GM19463 (cell line): ENCODE measurements around the gene PGGHG.
"Not testable (repeated sequence)": the region's sequence is repeated elsewhere in the genome, so short reads cannot be mapped to it uniquely, and the experiment has no call there.

Experiments used
- ATAC-seq: cut with Tn5 transposase; IDR thresholded peaks from one replicate; pipeline ENCODE4 v1.9.1; 2021; ENCODE audit warnings: mild to moderate bottlenecking, moderate library complexity; ENCODE audit not compliant: unreplicated experiment

PGGHG gene

GRCh38 chr11:326842-327580 lies 38.1 kb downstream of the PGGHG start:
- no peak for ATAC-seq

DNA sequence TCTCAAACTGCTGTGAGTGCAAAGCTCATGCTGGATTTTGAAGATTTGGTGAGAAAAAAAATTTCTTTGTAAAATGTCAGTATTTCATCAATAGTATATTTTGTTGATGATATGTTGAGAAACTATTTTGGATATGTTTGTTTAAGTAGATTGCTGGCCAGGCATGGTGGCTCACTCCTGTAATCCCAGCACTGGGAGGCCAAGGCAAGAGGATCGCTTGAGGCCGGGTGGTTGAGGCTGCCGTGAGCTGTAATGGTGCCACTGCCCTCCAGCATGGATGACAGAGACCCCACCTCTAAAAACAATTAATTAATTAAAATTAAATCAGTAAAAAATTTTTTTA lies 38.6 kb downstream of the PGGHG start:
- no peak for ATAC-seq

DNA sequence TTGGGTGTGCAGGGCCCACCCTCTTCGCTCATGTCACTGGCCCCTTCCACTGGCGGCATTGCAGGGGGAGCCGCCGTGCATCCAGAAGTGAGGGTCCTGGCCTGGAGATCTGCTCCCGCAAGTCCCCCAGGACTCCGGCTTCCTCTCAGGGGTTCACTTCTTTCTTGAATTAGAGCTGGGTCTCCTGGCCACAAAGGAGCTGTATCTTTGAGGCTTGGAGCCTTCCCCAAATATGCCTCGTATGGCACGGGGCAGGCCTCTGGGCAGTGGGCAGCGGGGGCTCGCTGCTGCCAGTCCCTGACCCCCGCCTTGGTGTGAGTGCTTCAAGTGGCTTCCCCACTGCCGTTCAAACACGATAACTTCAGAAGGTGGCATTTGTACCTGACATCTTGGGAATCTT lies 39.1 kb downstream of the PGGHG start:
- no peak for ATAC-seq

- not testable (repeated sequence) for ATAC-seq
These were observed 39.7 kb downstream of the PGGHG start for GRCh38 chr11:328516-329100.

DNA sequence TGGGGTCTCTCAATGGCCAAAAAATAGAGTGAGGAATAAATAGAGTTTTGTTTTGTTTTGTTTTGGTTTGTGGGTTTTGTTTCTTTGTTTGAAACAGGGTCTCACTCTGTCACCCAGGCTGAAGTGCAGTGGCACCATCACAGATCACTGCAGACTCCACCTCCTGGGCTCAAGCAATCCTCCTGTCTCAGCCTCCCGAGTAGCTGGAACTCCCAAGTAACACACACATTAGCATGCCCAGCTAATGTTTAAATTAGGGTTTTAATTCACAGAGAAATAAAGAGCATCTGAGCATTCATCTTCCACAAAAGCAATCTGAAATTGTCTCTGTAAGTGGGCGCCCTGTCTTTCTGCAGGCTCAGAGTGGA lies 40.9 kb downstream of the PGGHG start:
- ATAC-seq = no peak

GRCh38 chr11:330307-330693 lies 41.4 kb downstream of the PGGHG start:
- ATAC-seq = no peak

DNA sequence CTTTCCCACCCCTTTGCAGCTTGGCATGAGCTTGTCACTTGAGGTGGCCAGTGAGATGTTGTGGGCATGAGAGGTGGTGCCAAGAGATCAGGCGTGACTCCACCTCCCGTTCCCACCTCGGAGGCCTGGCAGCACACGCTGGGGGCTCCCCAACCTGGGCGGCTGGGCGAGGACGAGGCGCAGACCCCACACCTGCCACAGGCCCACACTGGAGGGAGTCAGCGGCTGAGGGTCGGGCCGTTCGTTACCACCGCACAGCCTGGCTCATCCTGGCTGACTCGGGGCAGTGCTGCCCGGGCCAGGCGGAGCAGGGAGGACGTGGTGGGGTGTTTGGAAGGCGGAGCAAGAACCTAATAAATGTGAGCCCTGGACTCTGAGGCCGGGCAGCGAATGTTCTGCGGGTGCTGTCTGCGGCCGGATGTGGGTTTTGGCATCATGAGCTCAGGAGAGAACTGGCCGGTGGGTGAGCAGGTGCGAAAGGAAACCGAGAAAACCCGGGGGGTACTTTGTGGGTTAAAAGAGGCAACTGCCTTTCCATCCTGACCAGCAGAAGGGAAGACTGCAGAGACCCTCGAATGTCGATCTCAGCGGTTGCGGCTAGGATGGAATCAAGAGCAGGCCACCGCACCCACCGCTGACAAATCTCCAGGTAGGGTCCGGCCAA lies 41.9 kb downstream of the PGGHG start:
- ATAC-seq = no peak

DNA sequence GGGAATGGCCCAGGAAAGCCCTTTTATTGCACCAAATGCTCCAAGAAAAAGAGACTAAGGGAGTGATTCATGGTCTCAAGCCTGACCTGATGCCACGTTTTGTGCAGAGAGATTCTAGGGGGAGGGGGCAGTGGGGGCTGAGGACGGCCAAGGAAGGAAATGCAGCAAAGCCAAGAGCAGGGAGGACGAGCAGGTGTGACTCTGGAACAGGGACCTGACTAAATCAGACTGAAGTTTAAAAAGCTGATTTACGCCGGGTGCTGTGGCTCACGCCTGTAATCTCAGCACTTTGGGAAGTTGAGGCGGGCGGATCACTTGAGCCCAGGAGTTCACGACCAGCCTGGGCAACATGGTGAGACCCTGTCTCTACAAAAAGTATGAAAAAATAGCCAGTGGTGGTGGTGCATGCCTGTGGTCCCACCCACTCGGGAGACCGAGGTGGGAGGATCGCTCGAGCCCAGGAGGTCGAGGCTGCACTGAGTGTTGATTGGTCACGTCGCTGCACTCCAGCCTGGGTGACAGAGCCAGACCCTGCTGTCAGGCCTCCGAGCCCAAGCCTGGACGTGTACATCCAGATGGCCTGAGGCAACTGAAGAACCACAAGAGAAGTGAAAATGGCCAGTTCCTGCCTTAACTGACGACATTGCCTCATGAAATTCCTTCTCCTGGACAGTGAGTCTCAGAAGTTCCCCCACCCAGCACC lies 42.6 kb downstream of the PGGHG start:
- no peak for ATAC-seq

DNA sequence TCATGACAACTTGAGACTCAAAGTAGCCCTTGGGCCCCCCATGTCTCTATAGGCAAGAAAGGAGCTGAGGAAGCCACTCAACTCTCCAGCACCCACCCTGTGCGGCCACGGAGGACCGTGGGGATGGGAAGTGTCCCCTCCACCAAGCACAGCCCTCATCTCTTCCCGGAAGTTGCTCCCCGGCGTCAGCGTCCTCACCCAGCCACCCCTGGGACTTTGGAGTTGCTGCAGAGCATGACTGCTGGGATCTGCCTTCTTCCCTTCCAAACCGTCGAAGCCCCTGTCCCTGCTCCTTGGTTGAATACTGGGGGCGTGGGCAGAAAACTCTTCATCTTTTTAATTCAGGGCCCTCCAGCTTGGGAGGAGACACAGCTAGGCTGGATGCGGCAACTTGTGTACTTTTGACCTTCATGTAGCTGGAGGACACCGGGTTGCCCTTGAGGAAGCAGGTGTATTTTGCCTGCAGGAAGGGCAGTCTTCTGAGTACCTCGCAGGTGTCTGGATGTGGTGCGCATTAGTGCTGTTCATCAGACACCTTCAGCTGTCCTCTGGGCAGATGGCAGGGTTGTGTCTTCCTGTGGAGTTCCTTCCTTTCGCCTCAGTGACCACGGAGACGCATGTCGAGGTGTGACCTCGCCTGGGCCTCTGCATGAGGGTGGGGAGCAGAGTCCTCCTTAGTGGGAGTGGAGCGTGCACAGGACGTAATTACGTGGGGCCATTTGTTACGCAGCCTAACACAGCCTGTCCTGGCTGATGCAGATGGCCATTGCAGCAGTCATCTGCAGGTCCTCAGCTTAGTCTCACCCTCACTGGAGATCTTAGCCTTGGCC lies 43.9 kb downstream of the PGGHG start:
- ATAC-seq = no peak

GRCh38 chr11:333616-334263 lies 44.8 kb downstream of the PGGHG start:
- not testable (repeated sequence) for ATAC-seq

DNA sequence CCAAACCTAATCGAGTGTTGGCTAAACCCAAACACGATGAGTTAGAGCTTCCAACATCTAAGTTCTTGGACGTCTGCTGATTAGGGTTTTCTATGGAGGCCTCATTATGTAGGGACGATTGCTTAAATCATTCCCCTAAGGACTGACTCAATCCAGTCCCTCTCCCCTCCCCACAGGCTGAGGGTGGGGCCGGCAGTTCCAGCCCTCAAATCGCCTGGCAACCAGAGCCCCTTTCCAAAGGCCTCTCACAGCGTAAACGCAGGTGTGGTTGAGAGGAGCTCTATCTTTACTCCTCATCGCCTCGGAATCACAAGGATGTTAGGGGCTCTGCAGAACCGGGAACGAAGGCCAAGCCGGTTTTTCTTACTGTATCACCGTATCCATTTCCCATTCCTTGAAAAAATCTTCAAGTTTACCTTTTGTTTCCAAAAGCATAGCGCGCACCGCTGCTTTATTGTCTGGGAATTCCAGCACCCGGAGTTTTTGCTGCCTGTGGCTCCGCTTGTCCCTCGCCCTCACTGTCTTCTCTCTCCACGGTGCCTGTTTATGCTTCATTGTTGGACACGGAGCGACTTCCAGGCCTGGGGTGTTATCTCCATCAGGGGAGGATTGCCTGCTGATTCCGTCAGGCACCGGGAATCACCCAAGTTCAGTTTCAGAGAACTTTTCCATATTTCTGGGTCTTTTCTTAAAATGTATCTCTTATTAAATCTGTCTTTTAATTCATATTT lies 45.5 kb downstream of the PGGHG start:
- no peak for ATAC-seq

GRCh38 chr11:335779-336658 lies 47.1 kb downstream of the PGGHG start:
- no peak for ATAC-seq

DNA sequence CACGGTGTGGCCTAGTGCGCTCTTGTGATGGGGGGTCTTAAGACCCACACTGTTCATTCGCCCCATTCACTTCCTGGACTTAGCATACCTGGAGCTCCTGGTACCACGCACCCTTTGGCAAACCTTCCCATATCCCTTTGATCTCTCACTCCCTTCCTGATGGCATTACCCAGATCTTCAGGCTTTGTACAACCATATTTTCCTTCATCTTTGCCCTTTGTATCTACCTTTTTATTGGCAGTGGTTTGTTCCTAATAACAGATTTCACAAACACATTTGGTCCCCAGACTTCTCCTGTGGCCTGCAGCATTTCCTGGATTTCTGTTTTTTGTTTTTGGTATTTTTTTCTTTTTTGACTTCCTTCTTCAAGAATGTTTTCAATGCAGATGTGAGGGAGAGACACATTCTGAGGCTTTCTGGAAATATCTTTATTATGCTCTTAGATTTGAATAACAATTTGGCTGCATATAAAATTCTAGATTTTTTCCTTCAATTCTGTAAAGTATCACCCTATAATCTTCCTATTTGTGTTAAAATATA lies 47.8 kb downstream of the PGGHG start:
- no peak for ATAC-seq

DNA sequence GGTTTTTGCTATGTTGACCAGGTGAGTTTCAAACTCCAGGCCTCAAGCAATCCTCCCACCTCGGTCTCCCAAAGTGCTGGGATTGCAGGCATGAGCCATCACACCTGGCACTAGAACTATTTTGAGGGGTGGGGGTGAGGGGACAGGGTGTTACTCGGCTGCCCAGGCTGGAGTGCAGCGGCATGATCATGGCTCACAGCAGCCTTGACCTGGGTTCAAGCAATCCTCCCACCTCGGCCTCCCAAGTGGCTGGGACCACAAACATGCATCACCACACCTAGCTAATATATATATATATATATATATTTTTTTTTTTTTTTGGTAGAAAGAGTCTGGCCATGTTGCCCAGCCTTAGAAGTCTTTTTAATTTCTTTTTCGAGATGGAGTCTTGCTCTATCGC lies 48.8 kb downstream of the PGGHG start:
- ATAC-seq = no peak

GRCh38 chr11:339963-340362 lies 51.0 kb downstream of the PGGHG start:
- ATAC-seq = no peak

DNA sequence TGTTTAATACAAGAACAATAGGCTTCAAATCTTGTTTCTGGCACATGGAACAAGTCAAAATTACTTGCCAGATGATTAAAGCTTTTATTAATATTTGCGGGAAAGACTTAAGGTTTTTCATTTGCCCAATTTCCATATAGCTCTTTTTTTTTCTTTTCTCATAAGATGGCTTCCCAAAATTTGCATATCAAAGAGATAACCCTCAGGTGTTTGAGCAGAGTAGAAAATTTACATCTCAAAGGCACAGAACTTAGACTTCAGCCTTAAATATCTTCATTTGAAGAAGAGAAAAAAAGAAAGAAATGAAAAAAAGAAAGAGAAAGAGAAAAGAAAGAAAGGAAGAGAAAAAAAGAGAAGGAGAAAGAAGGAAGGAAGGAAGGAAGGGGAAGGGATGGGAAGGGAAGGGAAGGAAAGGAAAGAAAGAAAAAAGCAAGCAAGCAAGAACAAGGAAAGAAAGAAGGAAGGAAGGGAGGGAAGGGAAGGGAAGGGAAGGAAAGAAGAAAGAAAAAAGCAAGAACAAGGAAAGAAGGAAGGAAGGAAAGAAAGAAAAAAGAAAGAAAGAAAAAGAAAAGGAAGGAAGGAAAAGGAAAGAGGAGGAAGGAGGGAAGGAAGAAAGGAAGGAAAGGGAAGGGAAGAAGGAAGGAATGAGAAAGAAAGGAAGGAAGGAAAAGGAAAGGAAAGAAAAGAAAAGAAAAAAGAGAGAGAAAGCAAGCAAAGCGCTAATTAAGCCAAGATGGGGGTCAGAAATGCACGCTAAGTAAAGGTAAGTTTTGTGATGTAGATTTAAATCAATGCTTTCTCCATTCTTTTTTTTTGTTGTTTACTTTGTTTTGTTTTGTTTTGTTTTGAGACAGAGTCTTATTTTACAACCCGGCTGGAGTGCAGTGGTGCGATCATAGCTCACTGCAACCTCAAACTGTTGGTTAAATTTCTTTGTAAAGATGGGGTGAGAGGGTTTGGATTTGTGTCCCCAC lies 51.9 kb downstream of the PGGHG start:
- no peak for ATAC-seq

GRCh38 chr11:342328-342727 lies 53.4 kb downstream of the PGGHG start:
- no peak for ATAC-seq
